GM12864 (cell line): Measurements from ENCODE around the gene SCGB2B2.
"Not testable (repeated sequence)": the region's sequence is repeated elsewhere in the genome, so short reads cannot be mapped to it uniquely, and the experiment has no call there.

ENCODE experiments used
- DNase-seq: peaks from one replicate; pipeline ENCODE4 v3.0.0-alpha.2; 2011; ENCODE audit warnings: low read depth
- H3K4me3 ChIP-seq: 2 replicates; pipeline ENCODE4 v1.5.1; 2011; ENCODE audit warnings: mild to moderate bottlenecking, low read depth, low read length, control low read depth
- CTCF ChIP-seq: IDR thresholded peaks from 2 replicates; pipeline ENCODE4 v1.5.1; 2011; ENCODE audit warnings: low read depth, mild to moderate bottlenecking, moderate library complexity, low read length, control low read depth, inconsistent platforms; ENCODE audit errors: missing control alignments

The SCGB2B2 gene

GRCh38 chr19:34711890-34712289 lies 34.9 kb upstream of the SCGB2B2 start:
- no peak overlapping the region for H3K4me3 ChIP-seq
- TF ChIP-seq CTCF = no peak
- no peak for DNase-seq

DNA sequence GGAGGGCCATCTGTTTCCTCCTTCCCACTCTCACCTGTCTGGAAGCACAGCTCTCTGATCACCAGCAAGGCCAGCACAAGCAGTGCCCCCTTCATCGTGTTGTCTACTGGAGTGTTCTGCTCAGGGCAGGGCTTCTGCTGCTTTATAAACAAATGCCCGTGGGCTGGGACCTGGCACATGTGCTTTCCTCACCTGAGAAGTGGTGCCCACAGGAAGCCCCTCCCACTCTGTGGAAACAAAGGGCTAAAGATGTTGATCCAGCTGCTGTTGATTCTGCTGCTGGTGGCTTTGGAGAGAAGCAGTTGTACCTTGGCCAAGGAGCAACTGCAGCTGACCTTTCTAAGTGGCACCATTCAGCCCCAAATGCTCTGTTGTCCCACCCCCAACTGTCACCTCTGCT lies 30.7 kb upstream of the SCGB2B2 start:
- no peak overlapping the region for H3K4me3 ChIP-seq
- TF ChIP-seq CTCF = no peak
- no peak for DNase-seq

DNA sequence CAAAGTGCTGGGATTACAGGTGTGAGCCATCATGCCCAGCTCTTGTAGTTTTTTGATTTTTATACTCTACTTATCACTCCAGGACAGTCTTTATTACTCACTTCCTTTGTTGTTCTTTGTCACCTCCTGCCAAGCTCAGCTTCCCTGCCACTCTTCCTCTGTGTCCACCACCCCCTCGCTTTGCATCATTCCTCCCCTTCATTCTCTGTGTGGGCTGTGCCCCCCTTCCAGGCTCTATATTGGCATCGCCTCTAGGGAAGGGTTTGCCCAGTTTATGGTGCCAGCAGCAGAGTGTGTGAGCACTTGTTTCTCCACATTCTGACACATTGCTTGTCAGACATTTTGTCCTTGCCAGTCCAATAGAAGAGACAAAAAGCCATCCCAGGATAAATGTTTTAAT lies 15.6 kb upstream of the SCGB2B2 start:
- H3K4me3 ChIP-seq = no peak overlapping the region
- TF ChIP-seq CTCF = no peak
- DNase-seq = no peak

DNA sequence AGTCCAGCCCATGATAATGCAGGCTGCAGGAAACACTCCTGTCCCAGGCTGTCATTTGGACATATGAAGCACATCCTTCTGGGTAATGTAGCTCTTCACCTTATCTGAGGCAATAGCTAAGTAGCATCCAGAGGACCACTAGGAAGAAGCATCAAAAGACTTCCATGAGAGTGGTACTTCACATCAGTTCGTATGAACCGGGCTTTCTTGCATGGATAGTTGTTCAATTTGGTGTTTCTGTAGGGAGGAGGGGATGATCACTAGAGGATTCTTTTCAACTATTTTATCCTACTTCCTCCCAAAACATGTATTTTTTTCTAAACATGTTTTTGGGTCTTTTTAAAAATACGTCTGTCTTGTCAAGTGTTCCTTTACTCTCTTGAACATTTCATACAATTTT lies 13.4 kb upstream of the SCGB2B2 start:
- H3K4me3 ChIP-seq = no peak overlapping the region
- no peak for TF ChIP-seq CTCF

DNA sequence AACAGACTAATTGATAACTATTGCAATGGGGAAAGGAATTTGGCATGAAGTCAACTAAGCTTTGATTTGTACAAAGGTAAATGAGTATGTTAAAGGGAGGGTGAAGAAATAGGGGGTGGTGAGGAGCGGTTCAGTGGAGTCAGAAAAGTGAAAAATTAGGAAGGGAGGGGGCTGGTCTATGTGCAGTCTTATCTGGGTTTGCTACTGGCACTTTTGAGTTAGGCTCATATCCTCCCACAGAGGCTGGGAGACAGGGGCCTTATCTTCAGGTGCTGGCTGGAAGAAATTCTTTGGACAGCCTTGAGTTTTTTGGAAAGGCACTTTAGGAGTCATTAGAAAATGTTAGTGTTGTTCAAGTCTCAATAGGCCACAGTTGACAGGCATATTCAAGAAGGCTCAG lies 11.6 kb upstream of the SCGB2B2 start:
- TF ChIP-seq CTCF = no peak
- no peak for DNase-seq
- H3K4me3 ChIP-seq = no peak overlapping the region

More for the DNA sequence above, 13.4 kb upstream of the SCGB2B2 start:
- no peak for DNase-seq

DNA sequence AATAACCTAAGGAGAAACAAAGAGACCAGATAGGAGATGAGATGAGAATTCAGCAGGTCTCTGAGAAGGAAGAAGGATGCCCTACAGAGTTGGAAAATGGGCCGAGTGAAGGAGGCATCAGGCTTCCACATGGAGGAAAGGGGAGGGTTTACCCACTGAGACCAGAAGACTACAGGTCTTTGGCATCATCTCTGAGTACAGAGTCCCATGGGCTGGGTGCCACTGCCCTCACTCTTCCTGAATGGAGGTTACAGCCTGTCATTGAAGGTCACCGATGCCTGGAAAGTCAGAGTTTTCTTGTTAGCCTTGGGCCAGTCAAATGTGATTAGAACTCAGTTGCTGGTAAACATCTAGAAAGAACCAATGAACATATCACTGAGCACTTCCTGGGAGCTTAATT lies 10.4 kb upstream of the SCGB2B2 start:
- TF ChIP-seq CTCF = no peak
- DNase-seq = no peak

GRCh38 chr19:34686455-34686854 lies 9.5 kb upstream of the SCGB2B2 start:
- no peak for TF ChIP-seq CTCF
- DNase-seq = no peak
- H3K4me3 ChIP-seq = no peak overlapping the region

More for the DNA sequence above, 10.4 kb upstream of the SCGB2B2 start:
- no peak overlapping the region for H3K4me3 ChIP-seq

GRCh38 chr19:34685266-34685665 lies 8.3 kb upstream of the SCGB2B2 start:
- not testable (repeated sequence) for DNase-seq, H3K4me3 ChIP-seq
